ENCODE results near the gene MGARP. TPM values are rescaled to one million over a fixed set of nuclear protein-coding genes. Genes with fewer than 3 reads are reported as not detected.

Gene MGARP
- polyA plus RNA-seq, 1 donor from 2014 or later, result 1.3 TPM

GRCh38 chr4:139311909-139312308 lies 31.9 kb upstream of the MGARP start:
- H3K27ac ChIP-seq (ENCODE audit: low read length), result no peak overlapping the region
- H3F3A ChIP-seq (ENCODE audit: insufficient read depth, low read length, poor library complexity, severe bottlenecking), result no peaks in the 10 kb centered on the region
- peaks cover 86% of the 10 kb centered on the region for H3K79me2 ChIP-seq (replicated peaks; ENCODE audit: insufficient read depth, low read length)
- no peak overlapping the region for H3K4me3 ChIP-seq (ENCODE audit: low read length)
- no peaks in the 10 kb centered on the region for H3K9me2 ChIP-seq (ENCODE audit: insufficient read depth, low read length)
- no peaks in the 10 kb centered on the region for H3K9me3 ChIP-seq (ENCODE audit: low read length)
- H2AFZ ChIP-seq (ENCODE audit: low read depth, low read length), result no peak overlapping the region
- no peak overlapping the region for H3K9ac ChIP-seq (ENCODE audit: low read length)
- no peaks in the 10 kb centered on the region for H3K36me3 ChIP-seq (ENCODE audit: insufficient read depth, low read length)
- peaks cover 3% of the 10 kb centered on the region for H4K20me1 ChIP-seq (ENCODE audit: insufficient read depth)
- no peak overlapping the region for H3K4me2 ChIP-seq (ENCODE audit: low read length)
- no peaks in the 10 kb centered on the region for H3K27me3 ChIP-seq (ENCODE audit: insufficient read depth, low read depth, low read length)
- TF ChIP-seq MXI1 (conservative IDR thresholded peaks at IDR 0.05; ENCODE audit: poor library complexity, severe bottlenecking) (no peak), REST (IDR thresholded peaks at IDR 0.05; ENCODE audit: borderline replicate concordance) (no peak), SMC3 (conservative IDR thresholded peaks at IDR 0.05; ENCODE audit: poor library complexity) (no peak), TAF1 (IDR thresholded peaks at IDR 0.05; ENCODE audit: low read depth) (no peak), RAD21 (conservative IDR thresholded peaks at IDR 0.05) (no peak), POLR2AphosphoS5 (IDR thresholded peaks at IDR 0.05) (no peak), EP300 (conservative IDR thresholded peaks at IDR 0.05; ENCODE audit: poor library complexity, severe bottlenecking) (no peak)
- TF ChIP-seq, protein P1, sequence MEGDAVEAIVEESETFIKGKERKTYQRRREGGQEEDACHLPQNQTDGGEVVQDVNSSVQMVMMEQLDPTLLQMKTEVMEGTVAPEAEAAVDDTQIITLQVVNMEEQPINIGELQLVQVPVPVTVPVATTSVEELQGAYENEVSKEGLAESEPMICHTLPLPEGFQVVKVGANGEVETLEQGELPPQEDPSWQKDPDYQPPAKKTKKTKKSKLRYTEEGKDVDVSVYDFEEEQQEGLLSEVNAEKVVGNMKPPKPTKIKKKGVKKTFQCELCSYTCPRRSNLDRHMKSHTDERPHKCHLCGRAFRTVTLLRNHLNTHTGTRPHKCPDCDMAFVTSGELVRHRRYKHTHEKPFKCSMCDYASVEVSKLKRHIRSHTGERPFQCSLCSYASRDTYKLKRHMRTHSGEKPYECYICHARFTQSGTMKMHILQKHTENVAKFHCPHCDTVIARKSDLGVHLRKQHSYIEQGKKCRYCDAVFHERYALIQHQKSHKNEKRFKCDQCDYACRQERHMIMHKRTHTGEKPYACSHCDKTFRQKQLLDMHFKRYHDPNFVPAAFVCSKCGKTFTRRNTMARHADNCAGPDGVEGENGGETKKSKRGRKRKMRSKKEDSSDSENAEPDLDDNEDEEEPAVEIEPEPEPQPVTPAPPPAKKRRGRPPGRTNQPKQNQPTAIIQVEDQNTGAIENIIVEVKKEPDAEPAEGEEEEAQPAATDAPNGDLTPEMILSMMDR (IDR thresholded peaks at IDR 0.05; ENCODE audit: poor library complexity, severe bottlenecking), result no peak

DNA sequence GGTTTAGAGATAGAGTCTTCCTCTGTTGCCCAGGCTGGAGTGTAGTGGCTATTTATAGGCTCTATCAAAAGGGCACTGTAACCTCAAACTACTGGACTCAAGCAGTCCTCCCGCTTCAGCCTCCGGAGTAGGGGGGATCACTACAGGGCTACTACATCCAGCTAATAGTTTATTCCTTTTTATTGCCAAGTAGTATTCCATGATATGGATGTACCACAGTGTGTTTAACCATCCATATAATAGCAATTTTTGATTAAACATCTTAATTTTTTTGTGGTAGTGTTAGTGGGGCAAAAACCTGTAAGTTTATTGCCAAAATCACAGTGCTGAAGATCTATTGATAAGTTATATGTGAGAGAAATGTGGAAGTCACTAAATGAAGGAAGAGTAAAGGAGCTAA lies 24.9 kb upstream of the MGARP start:
- Histone ChIP-seq H3K27ac (ENCODE audit: low read length) (no peak overlapping the region), H3F3A (ENCODE audit: insufficient read depth, low read length, poor library complexity, severe bottlenecking) (no peaks in the 10 kb centered on the region), H3K4me3 (ENCODE audit: low read length) (no peak overlapping the region), H3K79me2 (replicated peaks; ENCODE audit: insufficient read depth, low read length) (peaks cover 77% of the 10 kb centered on the region), H2AFZ (ENCODE audit: low read depth, low read length) (no peak overlapping the region), H4K20me1 (ENCODE audit: insufficient read depth) (no peaks in the 10 kb centered on the region), H3K9ac (ENCODE audit: low read length) (no peak overlapping the region), H3K36me3 (ENCODE audit: insufficient read depth, low read length) (no peaks in the 10 kb centered on the region), H3K27me3 (ENCODE audit: insufficient read depth, low read depth, low read length) (no peaks in the 10 kb centered on the region), H3K4me2 (ENCODE audit: low read length) (no peak overlapping the region), H3K9me2 (ENCODE audit: insufficient read depth, low read length) (no peaks in the 10 kb centered on the region), H3K9me3 (ENCODE audit: low read length) (peaks cover 5% of the 10 kb centered on the region)
- TF ChIP-seq EZH2 (IDR thresholded peaks at IDR 0.05; ENCODE audit: borderline replicate concordance, insufficient read depth, low read length, poor library complexity, severe bottlenecking) (no peak), RAD21 (conservative IDR thresholded peaks at IDR 0.05) (no peak), TAF1 (IDR thresholded peaks at IDR 0.05; ENCODE audit: low read depth) (no peak), SMC3 (conservative IDR thresholded peaks at IDR 0.05; ENCODE audit: poor library complexity) (no peak), POLR2AphosphoS5 (IDR thresholded peaks at IDR 0.05) (no peak), REST (IDR thresholded peaks at IDR 0.05; ENCODE audit: borderline replicate concordance) (no peak), MXI1 (conservative IDR thresholded peaks at IDR 0.05; ENCODE audit: poor library complexity, severe bottlenecking) (no peak), EP300 (conservative IDR thresholded peaks at IDR 0.05; ENCODE audit: poor library complexity, severe bottlenecking) (no peak)
- TF ChIP-seq, protein P1 (IDR thresholded peaks at IDR 0.05; ENCODE audit: poor library complexity, severe bottlenecking), result no peak
